GM12874 (cell line): Measurements from ENCODE around the gene CEP57L1.

ENCODE experiments used
- TF ChIP-seq, protein P1 (sequence below): IDR thresholded peaks from 2 replicates; pipeline ENCODE4 v1.5.1; 2011; ENCODE audit warnings: low read depth, mild to moderate bottlenecking, control low read depth, low read length, moderate library complexity; ENCODE audit not compliant: insufficient read depth

Gene CEP57L1

DNA sequence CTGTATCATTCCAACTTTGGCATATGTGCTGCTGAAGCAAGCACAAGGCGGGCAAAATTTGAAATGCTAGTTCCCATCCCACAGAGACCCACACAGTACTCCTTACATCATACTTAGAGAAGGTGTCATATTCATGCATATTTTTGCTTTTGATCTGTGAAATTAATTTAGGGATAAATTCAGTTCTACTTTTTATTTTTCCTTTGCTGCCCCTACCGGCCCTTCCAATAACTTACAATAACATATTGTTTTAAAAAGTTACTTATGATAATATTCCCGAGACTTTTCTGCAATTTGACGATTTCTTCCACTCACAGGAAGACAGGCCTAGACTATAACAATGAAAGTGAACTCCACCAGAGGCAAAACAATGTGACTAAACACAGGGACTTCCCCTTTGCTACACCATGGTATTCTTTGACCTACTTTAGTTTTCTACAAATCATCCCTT lies 35.7 kb upstream of the CEP57L1 start:
- TF ChIP-seq, protein P1, sequence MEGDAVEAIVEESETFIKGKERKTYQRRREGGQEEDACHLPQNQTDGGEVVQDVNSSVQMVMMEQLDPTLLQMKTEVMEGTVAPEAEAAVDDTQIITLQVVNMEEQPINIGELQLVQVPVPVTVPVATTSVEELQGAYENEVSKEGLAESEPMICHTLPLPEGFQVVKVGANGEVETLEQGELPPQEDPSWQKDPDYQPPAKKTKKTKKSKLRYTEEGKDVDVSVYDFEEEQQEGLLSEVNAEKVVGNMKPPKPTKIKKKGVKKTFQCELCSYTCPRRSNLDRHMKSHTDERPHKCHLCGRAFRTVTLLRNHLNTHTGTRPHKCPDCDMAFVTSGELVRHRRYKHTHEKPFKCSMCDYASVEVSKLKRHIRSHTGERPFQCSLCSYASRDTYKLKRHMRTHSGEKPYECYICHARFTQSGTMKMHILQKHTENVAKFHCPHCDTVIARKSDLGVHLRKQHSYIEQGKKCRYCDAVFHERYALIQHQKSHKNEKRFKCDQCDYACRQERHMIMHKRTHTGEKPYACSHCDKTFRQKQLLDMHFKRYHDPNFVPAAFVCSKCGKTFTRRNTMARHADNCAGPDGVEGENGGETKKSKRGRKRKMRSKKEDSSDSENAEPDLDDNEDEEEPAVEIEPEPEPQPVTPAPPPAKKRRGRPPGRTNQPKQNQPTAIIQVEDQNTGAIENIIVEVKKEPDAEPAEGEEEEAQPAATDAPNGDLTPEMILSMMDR, result no peak

DNA sequence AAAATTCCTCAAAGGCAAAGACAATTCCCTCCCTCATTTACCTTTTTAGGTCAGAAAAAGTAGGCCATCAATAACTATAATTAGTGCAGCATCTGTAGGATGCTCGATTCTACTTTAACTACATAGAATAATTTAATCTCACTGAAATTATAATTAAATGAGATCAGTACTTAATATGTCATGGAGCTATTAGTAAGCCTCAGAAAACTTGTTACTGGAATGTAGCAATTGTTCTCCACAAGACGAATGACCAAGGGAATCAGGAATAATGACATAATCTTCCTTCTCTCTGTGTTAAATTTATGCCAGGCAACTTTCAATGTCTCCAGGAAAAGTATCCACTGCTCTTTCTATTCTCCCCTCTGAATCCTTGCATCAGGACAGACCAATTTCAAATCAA lies 34.7 kb upstream of the CEP57L1 start:
- TF ChIP-seq, protein P1, result no peak

DNA sequence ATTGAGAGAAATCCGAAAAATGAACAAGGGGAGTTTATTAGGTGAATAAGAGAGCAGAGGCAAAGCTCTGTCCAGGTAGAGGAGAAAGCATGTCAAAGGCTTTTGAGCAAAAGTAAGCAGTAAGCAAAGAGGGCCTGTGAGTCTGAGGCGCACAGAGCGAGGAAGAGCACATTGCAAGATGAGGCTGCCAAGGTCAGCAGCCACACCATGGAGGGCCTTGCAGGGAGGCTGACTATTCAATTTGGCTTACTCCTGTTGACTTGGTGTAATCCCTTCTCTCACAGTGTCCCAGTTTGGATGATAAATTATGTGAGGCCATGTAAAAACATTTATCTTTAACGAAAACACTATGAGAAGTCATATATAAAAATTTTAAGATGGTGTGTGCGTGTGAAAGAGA lies 33.1 kb upstream of the CEP57L1 start:
- TF ChIP-seq, protein P1, result no peak

DNA sequence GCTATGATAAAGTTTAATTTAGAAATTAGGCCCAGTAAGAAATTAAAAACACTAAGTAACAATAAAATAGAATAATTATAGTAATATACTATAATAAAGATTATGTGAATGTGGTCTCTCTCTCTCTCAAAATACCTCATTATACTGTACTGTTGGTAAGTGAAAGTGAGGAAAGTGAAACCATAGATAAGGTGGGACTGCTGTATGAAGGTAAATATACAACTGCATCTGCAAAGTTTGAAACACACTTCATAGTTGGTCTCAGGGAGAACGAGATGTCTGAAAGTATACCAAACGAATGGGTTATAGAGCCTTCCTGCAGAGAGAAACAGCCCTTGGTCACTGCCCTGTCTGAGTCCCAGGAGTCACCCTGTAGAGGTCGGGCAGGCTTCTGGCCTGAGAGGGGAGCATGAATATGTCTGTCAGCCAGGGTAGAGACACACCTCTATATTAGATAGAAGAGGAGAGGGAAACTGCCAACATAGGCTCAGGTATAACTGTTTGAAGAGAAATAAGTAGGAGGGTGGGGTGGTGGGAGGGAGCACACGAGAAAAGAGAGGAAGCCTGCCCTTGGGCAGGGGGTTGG lies 32.4 kb upstream of the CEP57L1 start:
- TF ChIP-seq, protein P1, result no peak

DNA sequence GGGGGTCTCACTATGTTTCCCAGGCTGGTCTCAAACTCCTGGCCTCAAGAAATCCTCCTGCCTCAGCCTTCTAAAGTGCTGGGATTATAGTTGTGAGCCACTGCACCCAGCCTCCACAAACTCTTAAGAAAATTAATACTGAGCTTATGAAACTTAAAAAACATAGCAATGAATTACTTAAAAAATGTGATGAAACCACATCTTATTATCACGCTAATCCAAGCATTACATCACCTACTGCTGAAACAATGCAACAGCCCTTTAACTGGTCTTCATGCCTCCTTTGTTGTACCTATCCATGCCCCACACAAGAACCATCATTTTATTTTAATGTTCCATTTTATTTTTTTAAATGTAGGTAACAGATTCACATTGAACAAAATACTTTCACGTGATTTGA lies 25.6 kb upstream of the CEP57L1 start:
- TF ChIP-seq, protein P1, result no peak

DNA sequence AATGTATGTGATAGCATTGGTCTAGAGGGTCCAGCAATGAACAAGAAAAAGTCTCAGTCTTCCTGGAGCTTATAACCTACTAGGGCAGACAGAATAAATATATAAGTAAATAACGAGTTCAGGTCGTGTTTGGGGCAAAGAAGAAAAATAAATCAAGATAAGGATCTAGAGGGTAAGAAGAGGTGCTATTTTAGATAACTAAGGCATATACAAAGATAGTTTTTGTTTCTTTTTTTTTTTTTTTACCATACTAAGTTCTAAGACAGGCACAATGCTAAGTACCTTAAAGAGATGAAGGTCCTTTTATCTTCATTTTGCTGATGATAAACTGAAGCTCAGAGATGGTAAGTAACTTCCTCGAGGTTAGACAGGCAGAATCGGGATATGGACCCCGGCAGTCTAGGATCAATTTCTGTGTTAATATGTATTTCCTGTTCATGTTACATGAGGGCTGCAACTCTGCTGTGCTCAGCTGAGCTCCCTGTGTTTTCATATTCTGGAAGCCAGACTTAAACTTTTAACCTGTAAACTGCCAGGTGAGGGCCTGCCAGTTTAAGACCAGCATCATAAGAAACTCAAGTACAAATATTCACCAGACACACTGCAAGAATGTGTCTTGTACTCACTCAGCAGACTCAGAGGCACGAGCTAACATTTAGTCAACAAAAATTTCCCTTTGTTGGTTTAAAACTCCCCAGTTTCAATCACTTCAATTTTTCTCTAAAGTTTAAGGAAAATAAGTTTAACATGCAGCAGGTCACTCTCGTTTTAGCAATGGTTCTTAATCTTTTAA lies 24.0 kb upstream of the CEP57L1 start:
- TF ChIP-seq, protein P1, result no peak

DNA sequence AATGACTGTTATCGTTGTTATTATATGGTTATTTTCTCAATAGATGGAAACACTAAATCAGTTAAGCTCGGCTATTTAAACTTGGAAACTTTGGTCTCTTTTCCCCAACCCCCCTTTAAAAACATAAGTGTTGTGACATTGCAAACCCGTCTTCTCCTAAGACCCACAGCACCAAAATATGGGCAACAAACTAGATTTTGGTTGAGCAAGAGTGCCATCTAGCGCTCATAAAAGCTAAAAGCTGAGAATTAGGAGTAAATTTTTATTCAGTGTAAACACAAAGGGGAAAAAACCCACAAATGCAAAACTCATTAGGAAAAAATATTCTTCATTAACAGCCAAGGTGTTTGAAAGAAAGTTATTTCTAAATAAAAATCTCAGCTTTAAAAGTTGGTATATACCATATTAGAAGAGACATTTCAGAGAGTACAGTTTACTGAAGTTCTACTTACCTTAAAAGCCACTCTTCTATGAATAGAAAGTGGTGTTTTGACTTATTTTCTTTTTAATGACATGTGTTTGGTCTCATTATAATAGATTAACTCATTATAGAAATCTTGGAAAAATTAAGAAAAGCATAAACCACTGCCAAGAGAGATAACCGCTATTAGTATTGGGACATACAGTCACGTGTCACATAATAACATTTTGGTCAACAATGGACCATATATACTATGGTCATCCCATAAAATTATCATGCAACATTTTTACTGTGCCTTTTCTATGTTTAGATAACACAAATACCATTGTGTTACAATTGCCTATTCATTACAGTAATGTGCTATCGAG lies 21.8 kb upstream of the CEP57L1 start:
- TF ChIP-seq, protein P1, result peak; percentile 32; the same call in 1 of the 2 replicates
